Cardiac muscle cell (in vitro differentiated cells and primary cell): ENCODE measurements around the gene GSG1L2. TPM values are rescaled to one million over a fixed set of nuclear protein-coding genes. Genes with fewer than 3 reads are reported as not detected.

Experiments used
- DNase-seq, 2 donors: peaks; one replicate each; pipeline versions ENCODE4 v3.0.0 to v3.0.0-alpha.2; 2010 to 2017; ENCODE audit warnings: low read depth in 1 of 2, low spot score in 1 of 2
- H3K27ac ChIP-seq: fragments of 200-600 bp; sonication (generic); 2 replicates; pipeline ENCODE4 v1.5.1; 2016
- H3K27me3 ChIP-seq: fragments of 200-600 bp; sonication (generic); 2 replicates; pipeline ENCODE4 v1.6.0; 2016; ENCODE audit warnings: control low read depth
- H3K36me3 ChIP-seq: fragments of 200-600 bp; sonication (generic); 2 replicates; pipeline ENCODE4 v1.5.1; 2016; ENCODE audit warnings: control low read depth
- H3K4me1 ChIP-seq: fragments of 200-600 bp; sonication (generic); 2 replicates; pipeline ENCODE4 v1.8.1; 2017; ENCODE audit warnings: low read depth, mild to moderate bottlenecking, mixed run types
- H3K4me3 ChIP-seq: fragments of 200-600 bp; sonication (generic); 2 replicates; pipeline ENCODE4 v1.5.1; 2016; ENCODE audit warnings: mild to moderate bottlenecking
- H3K9me3 ChIP-seq: fragments of 200-600 bp; sonication (generic); 2 replicates; pipeline ENCODE4 v1.5.1; 2017; ENCODE audit warnings: low read depth, mild to moderate bottlenecking, control low read depth
- polyA plus RNA-seq: library from polyadenylated mRNA; unstranded; fragments of >200 nt; fragmentation: Nextera tagmentation; extraction: Ambion mirVana; gene quantifications from 2 replicates; pipeline ENCODE4 v1.2.1, GENCODE V29; 2016
- total RNA-seq: library from RNA; depleted of rRNA; stranded (reverse); fragments of >200 nt; gene quantifications from 2 replicates; pipeline ENCODE4 v1.2.3, GENCODE V29; 2016
- TF ChIP-seq, protein P1 (sequence below): IDR thresholded peaks from 2 replicates; pipeline ENCODE4 v1.5.1; 2012; ENCODE audit warnings: low read depth, mild to moderate bottlenecking, low read length

GSG1L2 gene
- total and polyA plus RNA-seq, 2 experiments from 2014 or later: not detected

DNA sequence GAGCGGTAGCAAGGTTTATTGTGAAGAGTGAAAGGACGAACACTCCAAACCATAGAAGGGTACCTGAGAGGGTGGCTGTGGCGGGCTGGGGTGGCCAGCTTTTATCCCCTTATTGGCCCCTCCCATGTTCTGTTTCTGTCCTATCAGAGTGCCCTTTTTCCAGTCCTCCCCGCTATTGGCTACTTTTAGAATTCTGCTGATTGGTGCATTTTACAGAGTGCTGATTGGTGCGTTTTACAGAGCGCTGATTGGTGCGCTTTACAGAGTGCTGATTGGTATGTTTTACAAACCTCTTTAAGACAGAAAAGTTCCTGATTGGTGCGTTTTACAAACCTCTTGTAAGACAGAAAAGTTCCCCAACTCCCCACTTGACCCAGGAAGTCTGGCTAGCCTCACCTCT lies 12.5 kb downstream of the GSG1L2 start:
- Histone ChIP-seq H3K4me3 (no peak overlapping the region), H3K9me3 (no peaks in the 10 kb centered on the region), H3K27me3 (no peaks in the 10 kb centered on the region), H3K4me1 (peaks cover 19% of the 10 kb centered on the region), H3K36me3 (no peaks in the 10 kb centered on the region), H3K27ac (no peak overlapping the region)
- no peak for DNase-seq
- TF ChIP-seq, protein P1, sequence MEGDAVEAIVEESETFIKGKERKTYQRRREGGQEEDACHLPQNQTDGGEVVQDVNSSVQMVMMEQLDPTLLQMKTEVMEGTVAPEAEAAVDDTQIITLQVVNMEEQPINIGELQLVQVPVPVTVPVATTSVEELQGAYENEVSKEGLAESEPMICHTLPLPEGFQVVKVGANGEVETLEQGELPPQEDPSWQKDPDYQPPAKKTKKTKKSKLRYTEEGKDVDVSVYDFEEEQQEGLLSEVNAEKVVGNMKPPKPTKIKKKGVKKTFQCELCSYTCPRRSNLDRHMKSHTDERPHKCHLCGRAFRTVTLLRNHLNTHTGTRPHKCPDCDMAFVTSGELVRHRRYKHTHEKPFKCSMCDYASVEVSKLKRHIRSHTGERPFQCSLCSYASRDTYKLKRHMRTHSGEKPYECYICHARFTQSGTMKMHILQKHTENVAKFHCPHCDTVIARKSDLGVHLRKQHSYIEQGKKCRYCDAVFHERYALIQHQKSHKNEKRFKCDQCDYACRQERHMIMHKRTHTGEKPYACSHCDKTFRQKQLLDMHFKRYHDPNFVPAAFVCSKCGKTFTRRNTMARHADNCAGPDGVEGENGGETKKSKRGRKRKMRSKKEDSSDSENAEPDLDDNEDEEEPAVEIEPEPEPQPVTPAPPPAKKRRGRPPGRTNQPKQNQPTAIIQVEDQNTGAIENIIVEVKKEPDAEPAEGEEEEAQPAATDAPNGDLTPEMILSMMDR: no peak

DNA sequence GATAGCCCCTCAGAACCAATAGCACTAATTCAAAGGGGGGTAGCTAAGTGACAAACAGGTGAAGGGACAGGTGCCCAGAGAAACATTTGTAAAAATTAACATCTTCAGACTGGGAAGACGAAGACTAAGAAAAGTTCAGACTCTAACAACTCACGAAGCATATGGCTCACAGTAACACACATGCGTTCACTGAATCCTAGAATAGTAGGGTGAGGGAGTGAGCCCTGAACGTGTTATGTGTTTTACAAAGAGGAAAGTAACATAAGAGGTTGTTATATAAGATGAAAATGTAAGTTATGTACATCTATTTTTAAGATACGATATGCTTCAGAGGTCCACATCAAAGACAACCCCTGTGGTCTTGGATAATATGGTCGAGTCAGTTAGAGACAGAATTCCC lies 15.2 kb downstream of the GSG1L2 start:
- no peaks in the 10 kb centered on the region for H3K36me3 ChIP-seq
- H3K27me3 ChIP-seq: no peaks in the 10 kb centered on the region
- H3K4me3 ChIP-seq: no peak overlapping the region
- no peak for DNase-seq
- peaks cover 19% of the 10 kb centered on the region for H3K4me1 ChIP-seq
- no peaks in the 10 kb centered on the region for H3K9me3 ChIP-seq
- TF ChIP-seq, protein P1: no peak
- H3K27ac ChIP-seq: no peak overlapping the region

DNA sequence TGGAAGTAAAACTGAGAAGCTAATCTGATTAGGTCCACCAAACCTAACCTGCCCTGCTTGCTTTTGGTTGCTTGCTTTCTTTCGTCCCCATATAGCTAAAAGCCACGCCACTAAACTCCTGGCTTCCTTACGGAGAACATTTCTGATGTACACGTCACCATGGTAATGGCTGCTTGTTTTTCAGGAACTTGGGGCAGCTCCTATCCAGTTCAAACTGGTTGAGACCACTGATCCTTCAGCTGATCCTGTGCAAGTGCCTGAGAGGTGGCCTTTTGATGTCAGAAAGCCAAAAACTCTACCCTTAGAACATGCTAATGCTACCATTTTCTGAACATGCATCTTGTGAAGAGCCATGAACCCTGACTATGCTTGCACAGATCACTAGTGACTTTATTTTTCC lies 16.1 kb downstream of the GSG1L2 start:
- Histone ChIP-seq H3K27me3 (no peaks in the 10 kb centered on the region), H3K27ac (no peak overlapping the region), H3K9me3 (no peaks in the 10 kb centered on the region), H3K36me3 (no peaks in the 10 kb centered on the region), H3K4me3 (no peak overlapping the region), H3K4me1 (peaks cover 19% of the 10 kb centered on the region)
- no peak for DNase-seq
- TF ChIP-seq, protein P1: no peak

DNA sequence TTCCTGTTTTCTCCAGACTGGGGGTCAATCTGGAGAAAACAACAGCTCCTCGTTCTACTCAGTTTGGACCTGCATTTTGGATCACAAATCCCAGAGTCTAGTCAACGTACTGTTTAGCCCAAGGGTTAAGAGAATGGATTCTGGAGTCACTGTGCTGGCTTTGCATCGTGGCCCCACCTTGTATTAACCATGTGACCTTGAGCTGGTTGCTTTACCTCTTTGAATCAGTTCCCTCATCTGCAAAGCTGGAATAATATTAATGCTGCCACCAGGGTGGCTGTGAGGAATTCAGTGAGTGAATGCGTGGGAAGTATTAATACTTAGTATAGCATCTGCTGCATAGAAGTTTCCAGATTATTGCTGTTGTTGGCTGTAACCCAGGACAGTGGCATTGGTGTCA lies 19.2 kb downstream of the GSG1L2 start:
- TF ChIP-seq, protein P1: no peak
- H3K27ac ChIP-seq: no peak overlapping the region
- H3K4me3 ChIP-seq: no peak overlapping the region
- no peak for DNase-seq
- H3K4me1 ChIP-seq: peaks cover 11% of the 10 kb centered on the region
- H3K36me3 ChIP-seq: no peaks in the 10 kb centered on the region
- H3K27me3 ChIP-seq: no peaks in the 10 kb centered on the region
- H3K9me3 ChIP-seq: no peaks in the 10 kb centered on the region

DNA sequence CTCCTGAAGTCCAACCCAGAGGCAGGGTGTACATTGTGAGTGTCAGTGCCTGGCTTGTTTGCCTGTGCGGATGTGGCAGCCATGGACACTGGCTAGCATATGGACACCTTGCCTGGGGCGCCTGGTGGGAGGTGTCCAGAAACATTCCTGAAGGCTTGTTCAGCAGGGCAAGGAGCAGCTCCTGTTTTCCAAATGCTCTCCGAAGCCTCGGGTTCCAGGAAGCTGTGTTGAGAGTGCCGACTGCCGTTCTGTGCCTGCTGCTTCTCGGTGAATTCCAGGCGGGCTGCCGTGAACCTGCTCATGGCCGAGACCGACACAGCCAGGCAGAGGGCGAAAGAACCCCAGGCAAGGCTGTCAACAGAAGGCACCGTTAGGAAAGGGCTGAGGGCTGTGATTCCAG lies 19.6 kb downstream of the GSG1L2 start:
- no peak overlapping the region for H3K27ac ChIP-seq
- H3K4me3 ChIP-seq: no peak overlapping the region
- TF ChIP-seq, protein P1: no peak
- peaks cover 11% of the 10 kb centered on the region for H3K4me1 ChIP-seq
- no peaks in the 10 kb centered on the region for H3K36me3 ChIP-seq
- DNase-seq: peak in 1 of 2 donors; percentile 13
- H3K27me3 ChIP-seq: no peaks in the 10 kb centered on the region
- H3K9me3 ChIP-seq: no peaks in the 10 kb centered on the region

DNA sequence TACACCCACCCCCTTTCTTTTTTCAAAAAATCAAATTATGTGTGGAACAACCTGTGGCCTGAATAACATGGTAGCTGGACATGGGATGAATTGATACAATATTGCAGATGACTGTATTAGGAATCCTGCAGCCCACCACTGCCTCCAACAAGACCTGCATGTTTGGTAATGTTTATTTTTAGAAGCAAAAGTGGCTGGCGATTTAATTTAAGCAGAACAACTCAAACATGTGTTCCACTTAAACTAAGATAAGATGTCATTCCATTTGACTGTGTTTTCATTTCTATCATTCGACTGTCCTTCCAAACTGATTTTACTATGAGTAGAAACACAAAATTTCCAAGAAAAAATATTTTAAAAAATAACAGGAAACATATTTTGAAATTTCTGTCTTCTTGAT lies 20.4 kb downstream of the GSG1L2 start:
- H3K36me3 ChIP-seq: no peaks in the 10 kb centered on the region
- peaks cover 11% of the 10 kb centered on the region for H3K4me1 ChIP-seq
- peaks cover under 1% of the 10 kb centered on the region for H3K27me3 ChIP-seq
- H3K27ac ChIP-seq: no peak overlapping the region
- no peaks in the 10 kb centered on the region for H3K9me3 ChIP-seq
- no peak overlapping the region for H3K4me3 ChIP-seq
- peak in 1 of 2 donors; percentile 78 for DNase-seq
- TF ChIP-seq, protein P1: no peak
